Panc1 (cell line): ENCODE data around the gene THRSP. TPM values are rescaled to one million over a fixed set of nuclear protein-coding genes. Genes with fewer than 3 reads are reported as not detected.

Experiments used
- ATAC-seq: fragments of 200-7000 bp; cut with Tn5 transposase; 2 replicates; pipeline ENCODE4 v1.9.1; 2020; ENCODE audit warnings: mild to moderate bottlenecking, moderate library complexity
- BruUV-seq: library from RNA; stranded (reverse); fragments of 400-500 nt; replicated peaks from 2 replicates; lab custom pipeline; 2021; lab: Mats Ljungman, UMichigan
- CTCF ChIA-PET: fragments of 300-600 bp; sonication (Branson Sonifier 250); formaldehyde crosslinking; loops from one replicate; lab custom pipeline; 2022; ENCODE audit warnings: antibody characterized with exemption; lab: Charles Lee
- POLR2A ChIA-PET: fragments of 300-600 bp; sonication (Branson Sonifier 250); formaldehyde crosslinking; loops from one replicate; lab custom pipeline; 2022; ENCODE audit warnings: antibody characterized with exemption; lab: Charles Lee
- DNase-seq: peaks from one replicate; pipeline ENCODE4 v3.0.0-alpha.2; 2010; ENCODE audit warnings: low read depth, low spot score
- H3K27ac ChIP-seq: 2 replicates; pipeline ENCODE4 v1.5.1; 2011; ENCODE audit warnings: mild to moderate bottlenecking, low read length, inconsistent platforms
- H3K27me3 ChIP-seq: fragments of 200-500 bp; sonication (Bioruptor generic); 2 replicates; pipeline ENCODE4 v1.6.0; 2014; ENCODE audit warnings: low read length, inconsistent platforms; ENCODE audit not compliant: control insufficient read depth, insufficient read depth
- H3K36me3 ChIP-seq: fragments of 200-500 bp; sonication (Bioruptor generic); 2 replicates; pipeline ENCODE4 v1.5.1; 2014; ENCODE audit warnings: inconsistent platforms, mild to moderate bottlenecking, low read length, moderate library complexity; ENCODE audit not compliant: control insufficient read depth, insufficient read depth
- H3K4me1 ChIP-seq: 2 replicates; pipeline ENCODE4 v1.5.1; 2011; ENCODE audit warnings: inconsistent platforms, mild to moderate bottlenecking, low read length, moderate library complexity; ENCODE audit not compliant: control insufficient read depth, insufficient read depth
- H3K4me3 ChIP-seq, 2 experiments: 2 replicates each; pipeline ENCODE4 v1.5.1; 2011 to 2012; ENCODE audit warnings: low read depth in 2 of 2, low read length in 2 of 2, mild to moderate bottlenecking in 2 of 2, inconsistent platforms in 1 of 2, moderate library complexity in 1 of 2
- H3K9me3 ChIP-seq: fragments of 200-500 bp; sonication (Bioruptor generic); 2 replicates; pipeline ENCODE4 v1.5.1; 2014; ENCODE audit warnings: low read depth, mild to moderate bottlenecking, inconsistent platforms, low read length, moderate library complexity; ENCODE audit not compliant: control insufficient read depth, insufficient read depth
- CTCF ChIP-seq: fragments of 450-650 bp; IDR thresholded peaks from 2 replicates; pipeline ENCODE4 v1.5.1; 2017; ENCODE audit warnings: mild to moderate bottlenecking
- POLR2AphosphoS5 ChIP-seq: IDR thresholded peaks from 2 replicates; pipeline ENCODE4 v1.6.1; 2012; ENCODE audit warnings: mild to moderate bottlenecking, low read depth, low read length, moderate library complexity
- REST ChIP-seq, 2 experiments: IDR thresholded peaks; 2 replicates each; pipeline ENCODE4 v1.6.1; 2011 to 2012; ENCODE audit warnings: low read depth in 2 of 2, control low read depth in 1 of 2, low read length in 1 of 2, mild to moderate bottlenecking in 1 of 2, moderate library complexity in 1 of 2; ENCODE audit not compliant: insufficient read depth in 1 of 2
- SIN3A ChIP-seq: IDR thresholded peaks from 2 replicates; pipeline ENCODE4 v1.6.1; 2012; ENCODE audit warnings: low read depth, mild to moderate bottlenecking, low read length, moderate library complexity, borderline replicate concordance; ENCODE audit not compliant: insufficient read depth
- TCF7L2 ChIP-seq: IDR thresholded peaks from 2 replicates; pipeline ENCODE4 v1.6.1; 2011; ENCODE audit warnings: mild to moderate bottlenecking, low read depth, low read length, inconsistent platforms
- in situ Hi-C: cut with HindIII; loops from 2 replicates; pipeline ENCODE4 v1.10.0; 2016; ENCODE audit warnings: low sequenced_read_pairs, low pct_unique_long_range_greater_than_20kb
- intact Hi-C: fragments of 100-400 bp; cut with micrococcal nuclease; formaldehyde crosslinking; loops from one replicate; pipeline ENCODE4 v1.10.0; 2022; ENCODE audit not compliant: unreplicated experiment
- total RNA-seq: library from RNA; stranded (reverse); gene quantifications from one replicate; pipeline ENCODE4 v1.2.1, GENCODE V29; 2021; ENCODE audit not compliant: unreplicated experiment

The THRSP gene
- total RNA-seq, 1 experiment from 2014 or later = not detected

- DNase-seq (no peak), ATAC-seq (peak; percentile 53)
- 0 out of 2 replicates have a peak overlapping the region, but pooled peaks have one; percentile 26 for H3K27ac ChIP-seq
- TF ChIP-seq TCF7L2 (no peak), SIN3A (no peak), CTCF (no peak), POLR2AphosphoS5 (no peak), REST (IDR thresholded peaks at IDR 0.05; ENCODE audit: insufficient read depth in 1 of 2, low read depth in 2 of 2, low read length in 1 of 2) (no peak)
- no peaks in the 10 kb centered on the region for H3K36me3 ChIP-seq
- in situ Hi-C loops = no loop called here
- H3K4me3 ChIP-seq = peak overlapping the region; percentile 41 to 73
- intact Hi-C loops = loop anchor here (5.0 kb wide), 1 partner anchor 224 kb away; the partner anchor contains the start of genes AAMDC and RSF1
- POLR2A ChIA-PET = no interaction called here
- H3K4me1 ChIP-seq = peaks cover 8% of the 10 kb centered on the region; the same call in 1 of the 2 replicates
- CTCF ChIA-PET = interaction anchor here (1.5 kb wide), 1 partner anchor 16 kb away, joined by 5 read pairs; no protein-coding TSS in a partner anchor
- H3K27me3 ChIP-seq = no peaks in the 10 kb centered on the region
- H3K9me3 ChIP-seq = no peaks in the 10 kb centered on the region
- no TSS peak for BruUV-seq
Measured at GRCh38 chr11:78046486-78046854, 17.2 kb upstream of the THRSP start.

- no peak overlapping the region for H3K27ac ChIP-seq
- ChIA-PET POLR2A (no interaction called here), CTCF (no interaction called here)
- TF ChIP-seq POLR2AphosphoS5 = no peak
- no peak for TF ChIP-seq REST (IDR thresholded peaks at IDR 0.05; ENCODE audit: insufficient read depth in 1 of 2, low read depth in 2 of 2, low read length in 1 of 2)
- TF ChIP-seq CTCF = no peak
- no peak for TF ChIP-seq SIN3A
- TF ChIP-seq TCF7L2 = no peak
- no TSS peak for BruUV-seq
- intact Hi-C loops (loop anchor here (5.0 kb wide), 1 partner anchor 226 kb away; the partner anchor contains the start of genes AAMDC and RSF1), in situ Hi-C loops (no loop called here)
- no peak for DNase-seq
- no peaks in the 10 kb centered on the region for H3K36me3 ChIP-seq
- ATAC-seq = no peak
- no peaks in the 10 kb centered on the region for H3K9me3 ChIP-seq
- no peaks in the 10 kb centered on the region for H3K27me3 ChIP-seq
- no peak overlapping the region for H3K4me3 ChIP-seq
- H3K4me1 ChIP-seq = peaks cover 8% of the 10 kb centered on the region; the same call in 1 of the 2 replicates
Measured at GRCh38 chr11:78048561-78048960, 15.1 kb upstream of the THRSP start.
